GM19351 (cell line): ENCODE data around the gene BTN2A1.
"Not testable (repeated sequence)": the region's sequence is repeated elsewhere in the genome, so short reads cannot be mapped to it uniquely, and the experiment has no call there.

Experiments used
- ATAC-seq: cut with Tn5 transposase; IDR thresholded peaks from one replicate; pipeline ENCODE4 v1.9.1; 2021; ENCODE audit warnings: mild to moderate bottlenecking, moderate library complexity; ENCODE audit not compliant: unreplicated experiment

Gene BTN2A1

GRCh38 chr6:26489996-26490964 lies 32.5 kb downstream of the BTN2A1 start:
- no peak for ATAC-seq

DNA sequence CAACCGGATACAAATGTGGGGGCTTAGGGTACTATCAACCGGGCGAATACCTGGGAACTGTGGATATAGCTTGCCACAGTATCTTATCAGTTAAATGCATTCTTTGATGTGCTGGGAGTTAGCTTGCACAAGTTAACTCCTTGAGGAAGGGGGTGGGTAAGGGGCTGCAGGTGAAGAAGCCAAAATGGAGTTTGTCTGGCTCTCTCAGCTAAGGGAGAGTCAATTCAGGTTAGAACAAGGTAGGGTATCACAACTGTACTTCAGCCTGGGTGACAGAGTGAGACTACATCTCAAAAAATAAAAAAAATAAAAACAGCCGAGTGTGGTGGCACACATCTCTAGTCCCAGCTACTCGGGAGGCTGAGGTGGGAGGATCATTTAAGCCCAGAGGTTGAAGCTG lies 33.8 kb downstream of the BTN2A1 start:
- no peak for ATAC-seq

- peak; percentile 64 for ATAC-seq
Observed at GRCh38 chr6:26493258-26493657, 35.5 kb downstream of the BTN2A1 start.

GRCh38 chr6:26494117-26494516 lies 36.4 kb downstream of the BTN2A1 start:
- no peak for ATAC-seq

GRCh38 chr6:26495281-26495680 lies 37.5 kb downstream of the BTN2A1 start:
- no peak for ATAC-seq

DNA sequence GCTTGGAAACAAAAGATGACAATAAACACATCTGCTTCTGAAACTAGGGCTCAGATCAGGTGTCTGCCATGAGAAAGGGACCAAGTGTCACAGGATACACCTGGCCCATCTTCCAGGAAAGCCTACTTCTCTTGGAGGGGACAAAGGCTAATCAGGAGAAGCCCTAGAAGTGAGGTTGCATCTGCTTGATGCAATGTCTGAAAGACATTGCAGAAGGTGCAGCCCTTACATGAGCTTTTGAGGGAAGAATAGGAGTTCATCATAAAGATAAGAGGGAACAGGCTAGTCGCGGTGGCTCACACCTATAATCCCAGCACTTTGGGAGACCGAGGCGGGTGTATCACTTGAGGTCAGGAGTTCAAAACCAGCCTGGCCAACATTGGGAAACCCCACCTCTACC lies 39.9 kb downstream of the BTN2A1 start:
- no peak for ATAC-seq

- no peak for ATAC-seq
Observed at GRCh38 chr6:26500102-26500501, 42.3 kb downstream of the BTN2A1 start, which contains the start of gene BTN1A1. Gene BTN1A1, plus strand, starts transcription at chr6:26500303. Its CDS starts 984 bp downstream, at chr6:26501287.

DNA sequence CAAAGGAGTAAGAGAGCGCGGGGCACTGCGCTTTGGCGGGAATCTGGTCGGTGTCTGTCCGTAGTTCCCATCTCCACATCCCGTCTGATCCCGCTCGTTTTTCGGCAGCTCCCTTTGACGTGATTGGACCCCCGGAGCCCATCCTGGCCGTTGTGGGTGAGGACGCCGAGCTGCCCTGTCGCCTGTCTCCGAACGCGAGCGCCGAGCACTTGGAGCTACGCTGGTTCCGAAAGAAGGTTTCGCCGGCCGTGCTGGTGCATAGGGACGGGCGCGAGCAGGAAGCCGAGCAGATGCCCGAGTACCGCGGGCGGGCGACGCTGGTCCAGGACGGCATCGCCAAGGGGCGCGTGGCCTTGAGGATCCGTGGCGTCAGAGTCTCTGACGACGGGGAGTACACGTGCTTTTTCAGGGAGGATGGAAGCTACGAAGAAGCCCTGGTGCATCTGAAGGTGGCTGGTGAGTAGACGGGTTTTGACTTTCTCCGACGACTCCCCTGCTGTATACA lies 43.8 kb downstream of the BTN2A1 start:
- no peak for ATAC-seq

DNA sequence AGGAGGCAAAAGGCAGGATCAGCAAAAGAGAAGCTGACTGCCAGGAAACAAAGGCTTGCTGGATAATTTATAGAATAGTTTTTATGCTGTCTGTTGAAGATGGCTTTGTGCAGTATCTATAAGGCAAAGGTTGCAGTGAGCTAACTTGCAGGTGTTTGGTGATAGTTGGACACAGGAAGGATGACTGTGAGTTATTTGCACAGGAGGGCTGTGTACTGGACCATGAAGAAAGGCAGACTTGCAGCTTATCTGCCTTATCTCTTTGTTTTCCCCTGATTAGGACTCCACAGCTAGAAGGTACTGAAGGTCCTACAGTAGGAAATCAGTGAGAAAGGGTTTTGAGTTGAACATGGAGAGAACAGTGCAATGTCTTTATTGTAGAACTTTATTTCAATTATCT lies 44.4 kb downstream of the BTN2A1 start:
- ATAC-seq = peak; percentile 63

- ATAC-seq = no peak
Observed at GRCh38 chr6:26502626-26503025, 44.9 kb downstream of the BTN2A1 start.

GRCh38 chr6:26507658-26508057 lies 49.9 kb downstream of the BTN2A1 start:
- no peak for ATAC-seq

- not testable (repeated sequence) for ATAC-seq
Observed at GRCh38 chr6:26511033-26511432, 53.3 kb downstream of the BTN2A1 start.

DNA sequence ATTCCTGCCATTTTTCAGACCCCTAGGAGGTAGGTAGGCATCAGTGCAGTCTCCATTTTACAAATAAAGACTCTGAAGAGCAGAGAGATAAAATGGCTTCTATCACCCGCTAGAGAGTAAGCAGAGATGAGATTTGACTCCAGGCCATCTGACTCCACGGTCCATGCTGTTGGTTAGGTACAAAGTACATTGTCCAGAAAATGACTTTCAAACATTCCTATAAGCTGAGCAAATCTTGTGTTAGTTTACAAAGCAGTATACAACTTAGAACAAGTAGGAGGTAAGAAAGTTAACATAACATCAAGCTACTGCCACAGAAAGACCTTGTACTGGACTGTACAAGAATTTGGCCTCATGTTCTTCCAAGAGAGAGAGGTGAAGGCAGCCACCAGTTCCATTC lies 57.2 kb downstream of the BTN2A1 start:
- no peak for ATAC-seq

GRCh38 chr6:26516481-26517427 lies 59.0 kb downstream of the BTN2A1 start:
- no peak for ATAC-seq
